Panc1 (cell line): Measurements from ENCODE around the gene RIMBP2.

Source experiments
- CTCF ChIP-seq: fragments of 450-650 bp; IDR thresholded peaks from 2 replicates; pipeline ENCODE4 v1.5.1; 2017; ENCODE audit warnings: mild to moderate bottlenecking
- REST ChIP-seq, 2 experiments: IDR thresholded peaks; 2 replicates each; pipeline ENCODE4 v1.6.1; 2011 to 2012; ENCODE audit warnings: low read depth in 2 of 2, control low read depth in 1 of 2, low read length in 1 of 2, mild to moderate bottlenecking in 1 of 2, moderate library complexity in 1 of 2; ENCODE audit not compliant: insufficient read depth in 1 of 2
- SIN3A ChIP-seq: IDR thresholded peaks from 2 replicates; pipeline ENCODE4 v1.6.1; 2012; ENCODE audit warnings: low read depth, mild to moderate bottlenecking, low read length, moderate library complexity, borderline replicate concordance; ENCODE audit not compliant: insufficient read depth
- TCF7L2 ChIP-seq: IDR thresholded peaks from 2 replicates; pipeline ENCODE4 v1.6.1; 2011; ENCODE audit warnings: mild to moderate bottlenecking, low read depth, low read length, inconsistent platforms

DNA sequence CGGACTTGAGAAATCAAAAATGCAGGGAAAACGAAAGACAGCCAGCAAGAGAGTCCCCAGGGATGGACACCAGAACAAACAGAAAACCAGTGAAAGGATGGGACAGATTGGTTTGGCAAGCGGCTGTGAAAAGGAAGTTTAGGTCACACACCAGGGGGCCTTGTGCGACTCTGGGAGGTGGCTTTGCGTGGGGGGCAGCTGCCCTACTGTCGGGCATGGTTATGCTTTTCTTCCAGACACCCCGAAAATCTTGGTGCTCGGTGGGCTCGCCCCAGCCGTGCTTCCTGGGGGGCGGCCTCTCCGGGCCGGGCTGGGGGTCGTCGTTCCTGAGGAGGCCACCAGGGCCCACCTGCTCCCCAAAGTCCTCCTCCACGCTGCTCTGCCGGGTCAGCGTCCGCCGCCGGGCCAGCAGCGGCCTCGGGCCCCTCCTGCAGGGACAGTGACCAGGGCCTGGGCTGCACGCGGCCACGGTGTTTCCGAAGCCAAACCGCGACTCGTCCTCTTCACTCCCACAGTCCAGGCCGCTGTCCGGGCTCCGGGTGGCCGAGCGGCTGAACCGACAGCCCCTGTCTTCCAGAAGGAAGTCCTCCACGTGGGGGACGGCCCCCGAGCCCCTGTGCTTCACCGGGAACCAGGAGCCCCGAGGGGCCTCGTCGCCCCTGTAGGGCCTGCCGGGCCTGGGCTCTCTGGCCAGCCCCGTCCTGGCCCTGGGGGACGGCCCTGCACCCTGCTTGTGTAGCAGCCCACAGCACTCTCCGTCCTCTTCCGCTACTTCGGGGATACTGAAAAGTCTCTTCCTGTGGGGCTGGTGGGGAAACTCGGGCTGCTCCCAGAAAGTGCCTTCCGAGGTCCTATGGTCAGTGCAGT lies 291.9 kb downstream of the RIMBP2 start:
- TF ChIP-seq REST (IDR thresholded peaks at IDR 0.05; ENCODE audit: insufficient read depth in 1 of 2, low read depth in 2 of 2, low read length in 1 of 2): no peak
- no peak for TF ChIP-seq TCF7L2
- TF ChIP-seq CTCF: no peak
- no peak for TF ChIP-seq SIN3A
